HepG2 (cell line): ENCODE measurements around the gene RGS6.

Experiments
- ELF3 ChIP-seq: IDR thresholded peaks from 2 replicates; pipeline ENCODE4 v1.6.1; 2016; ENCODE audit warnings: missing genetic modification reagents, missing compliant biosample characterization
- FOXK2 ChIP-seq: fragments of 450-650 bp; IDR thresholded peaks from 2 replicates; pipeline ENCODE4 v1.6.1; 2016
- GABPB1 ChIP-seq: IDR thresholded peaks from 2 replicates; pipeline ENCODE4 v1.6.1; 2016; ENCODE audit warnings: mild to moderate bottlenecking, missing genetic modification reagents, moderate library complexity, missing compliant biosample characterization
- JUND ChIP-seq: sonication (generic); formaldehyde crosslinking; IDR thresholded peaks from 2 replicates; pipeline ENCODE4 v1.8.0; 2022; ENCODE audit warnings: mild to moderate bottlenecking, missing genetic modification reagents
- MAFK ChIP-seq, 2 experiments: IDR thresholded peaks in 1 of 2; conservative IDR thresholded peaks in 1 of 2; 2 replicates each; pipeline ENCODE4 v1.6.1; 2011; ENCODE audit warnings: improper control_type of control experiment in 2 of 2, low read length in 2 of 2
- ZNF12 ChIP-seq: sonication (generic); formaldehyde crosslinking; IDR thresholded peaks from 2 replicates; pipeline ENCODE4 v1.5.0; 2020; ENCODE audit warnings: missing genetic modification reagents
- ZNF138 ChIP-seq: sonication (generic); formaldehyde crosslinking; IDR thresholded peaks from 2 replicates; pipeline ENCODE4 v1.5.0; 2020; ENCODE audit warnings: mild to moderate bottlenecking, low read depth, missing genetic modification reagents
- ZNF331 ChIP-seq: sonication (generic); formaldehyde crosslinking; IDR thresholded peaks from 2 replicates; pipeline ENCODE4 v1.4.0; 2020; ENCODE audit warnings: missing genetic modification reagents
- TF ChIP-seq, protein P1 (sequence below): sonication (generic); formaldehyde crosslinking; IDR thresholded peaks from 2 replicates; pipeline ENCODE4 v1.5.0; 2020; ENCODE audit warnings: mild to moderate bottlenecking, missing genetic modification reagents, moderate library complexity
- TF ChIP-seq, protein P2 (sequence below): sonication (generic); formaldehyde crosslinking; IDR thresholded peaks from 2 replicates; pipeline ENCODE4 v1.4.0; 2020; ENCODE audit warnings: mild to moderate bottlenecking, missing genetic modification reagents

DNA sequence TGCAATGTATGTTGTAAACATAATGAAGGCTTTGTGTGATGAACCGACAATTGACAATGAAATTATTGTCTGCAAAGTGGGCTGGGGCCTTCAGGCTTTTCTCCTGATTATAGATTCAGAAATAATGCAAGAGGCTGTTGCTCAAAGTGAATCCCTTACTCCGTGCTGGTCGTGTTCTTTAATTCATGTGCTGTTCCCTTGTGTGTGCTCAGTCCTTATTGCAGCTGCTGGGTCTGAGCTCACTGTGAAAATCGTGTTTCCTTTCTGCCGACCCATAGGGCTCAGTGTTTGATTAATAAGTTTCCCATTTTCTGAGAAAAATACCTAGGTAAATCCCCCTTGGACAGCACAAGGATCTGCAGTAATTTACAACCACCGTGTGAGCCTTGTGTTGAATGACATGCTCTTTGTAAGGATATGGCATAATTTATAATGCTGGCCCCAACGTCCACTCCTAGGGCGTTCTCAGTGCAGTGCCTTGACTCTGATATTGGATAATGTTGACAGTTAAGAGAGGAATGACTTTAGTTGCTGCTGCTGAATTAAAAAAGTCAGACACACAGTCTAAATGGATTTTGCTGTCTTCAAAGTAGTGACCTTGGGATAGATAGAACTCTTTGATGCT, 81.6 kb downstream of the RGS6 start:
- TF ChIP-seq, protein P1, sequence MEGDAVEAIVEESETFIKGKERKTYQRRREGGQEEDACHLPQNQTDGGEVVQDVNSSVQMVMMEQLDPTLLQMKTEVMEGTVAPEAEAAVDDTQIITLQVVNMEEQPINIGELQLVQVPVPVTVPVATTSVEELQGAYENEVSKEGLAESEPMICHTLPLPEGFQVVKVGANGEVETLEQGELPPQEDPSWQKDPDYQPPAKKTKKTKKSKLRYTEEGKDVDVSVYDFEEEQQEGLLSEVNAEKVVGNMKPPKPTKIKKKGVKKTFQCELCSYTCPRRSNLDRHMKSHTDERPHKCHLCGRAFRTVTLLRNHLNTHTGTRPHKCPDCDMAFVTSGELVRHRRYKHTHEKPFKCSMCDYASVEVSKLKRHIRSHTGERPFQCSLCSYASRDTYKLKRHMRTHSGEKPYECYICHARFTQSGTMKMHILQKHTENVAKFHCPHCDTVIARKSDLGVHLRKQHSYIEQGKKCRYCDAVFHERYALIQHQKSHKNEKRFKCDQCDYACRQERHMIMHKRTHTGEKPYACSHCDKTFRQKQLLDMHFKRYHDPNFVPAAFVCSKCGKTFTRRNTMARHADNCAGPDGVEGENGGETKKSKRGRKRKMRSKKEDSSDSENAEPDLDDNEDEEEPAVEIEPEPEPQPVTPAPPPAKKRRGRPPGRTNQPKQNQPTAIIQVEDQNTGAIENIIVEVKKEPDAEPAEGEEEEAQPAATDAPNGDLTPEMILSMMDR (CRISPR knock-in tag), result no peak
- TF ChIP-seq ELF3 (no peak), ZNF138 (CRISPR knock-in tag) (no peak), JUND (no peak), MAFK (conservative IDR thresholded peaks at IDR 0.05 in 1 of 2, IDR thresholded peaks at IDR 0.05 in 1 of 2; ENCODE audit: low read length in 2 of 2) (no peak), GABPB1 (CRISPR knock-in tag) (no peak), ZNF12 (CRISPR knock-in tag) (no peak), ZNF331 (CRISPR knock-in tag) (no peak), FOXK2 (no peak)
- TF ChIP-seq, protein P2, sequence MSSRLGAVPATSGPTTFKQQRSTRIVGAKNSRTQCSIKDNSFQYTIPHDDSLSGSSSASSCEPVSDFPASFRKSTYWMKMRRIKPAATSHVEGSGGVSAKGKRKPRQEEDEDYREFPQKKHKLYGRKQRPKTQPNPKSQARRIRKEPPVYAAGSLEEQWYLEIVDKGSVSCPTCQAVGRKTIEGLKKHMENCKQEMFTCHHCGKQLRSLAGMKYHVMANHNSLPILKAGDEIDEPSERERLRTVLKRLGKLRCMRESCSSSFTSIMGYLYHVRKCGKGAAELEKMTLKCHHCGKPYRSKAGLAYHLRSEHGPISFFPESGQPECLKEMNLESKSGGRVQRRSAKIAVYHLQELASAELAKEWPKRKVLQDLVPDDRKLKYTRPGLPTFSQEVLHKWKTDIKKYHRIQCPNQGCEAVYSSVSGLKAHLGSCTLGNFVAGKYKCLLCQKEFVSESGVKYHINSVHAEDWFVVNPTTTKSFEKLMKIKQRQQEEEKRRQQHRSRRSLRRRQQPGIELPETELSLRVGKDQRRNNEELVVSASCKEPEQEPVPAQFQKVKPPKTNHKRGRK (CRISPR knock-in tag), result no peak
